IgD-negative memory B cell (primary cell): ENCODE results near the gene FAM107A. TPM values are rescaled to one million over a fixed set of nuclear protein-coding genes. Genes with fewer than 3 reads are reported as not detected.
A peak's percentile ranks its signal among the peaks of the same experiment; 100 is the strongest.

Source experiments
- H3K27ac Mint-ChIP-seq, 3 donors: one replicate each; pipeline ENCODE4 v1.8.0; 2020 to 2022; ENCODE audit warnings: mild to moderate bottlenecking in 3 of 3, mixed read lengths in 3 of 3, moderate library complexity in 1 of 3
- H3K27me3 Mint-ChIP-seq: one replicate; pipeline ENCODE4 v1.8.0; 2021; ENCODE audit warnings: mixed read lengths
- H3K36me3 Mint-ChIP-seq: one replicate; pipeline ENCODE4 v1.8.0; 2020; ENCODE audit warnings: mild to moderate bottlenecking, mixed read lengths
- H3K4me1 Mint-ChIP-seq, 3 donors: one replicate each; pipeline ENCODE4 v1.8.0; 2020 to 2022; ENCODE audit warnings: mixed read lengths in 3 of 3, mild to moderate bottlenecking in 1 of 3
- H3K4me3 Mint-ChIP-seq, 4 donors: one replicate each; pipeline ENCODE4 v1.8.0; 2020 to 2022; ENCODE audit warnings: mild to moderate bottlenecking in 4 of 4, mixed read lengths in 4 of 4, moderate library complexity in 3 of 4
- H3K9me3 Mint-ChIP-seq, 3 donors: one replicate each; pipeline ENCODE4 v1.8.0; 2020 to 2021; ENCODE audit warnings: mixed read lengths in 3 of 3, mild to moderate bottlenecking in 1 of 3
- polyA plus RNA-seq: library from polyadenylated mRNA; unstranded; fragments of 300-500 nt; fragmentation: Illumina TruSeq; gene quantifications from one replicate; pipeline ENCODE4 v1.2.3, GENCODE V29; 2021

FAM107A gene
- polyA plus RNA-seq, 1 donor from 2014 or later: not detected

GRCh38 chr3:58540176-58540858, 36.9 kb downstream of the FAM107A start:
- no peaks in the 10 kb centered on the region for H3K9me3 Mint-ChIP-seq
- H3K4me3 Mint-ChIP-seq: no peak overlapping the region
- H3K27ac Mint-ChIP-seq: no peak overlapping the region
- H3K4me1 Mint-ChIP-seq: no peaks in the 10 kb centered on the region
- H3K36me3 Mint-ChIP-seq: peaks cover 1% of the 10 kb centered on the region
- H3K27me3 Mint-ChIP-seq: peaks cover 4% of the 10 kb centered on the region

DNA sequence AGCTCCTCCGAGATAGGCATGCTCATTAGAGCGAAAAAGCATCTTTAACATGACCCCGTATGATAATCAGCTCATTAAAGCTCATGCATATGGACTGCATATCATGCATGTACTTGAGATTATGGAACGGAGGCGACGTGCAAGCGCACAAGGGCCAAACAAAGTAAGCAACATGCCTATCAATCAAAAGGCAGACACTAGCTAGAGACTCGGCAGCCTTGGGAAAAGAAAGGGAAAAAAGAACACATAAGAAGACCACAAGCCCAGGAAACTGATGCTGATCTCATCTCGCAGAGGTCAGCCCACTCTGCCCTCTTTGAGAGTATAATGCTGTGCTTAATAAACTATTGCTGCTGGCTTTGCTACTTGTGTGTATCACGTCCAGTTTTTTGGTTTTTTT, 37.6 kb downstream of the FAM107A start:
- Mint-ChIP-seq H3K4me3 (no peak overlapping the region), H3K4me1 (no peaks in the 10 kb centered on the region), H3K9me3 (no peaks in the 10 kb centered on the region), H3K36me3 (peaks cover 1% of the 10 kb centered on the region), H3K27me3 (peaks cover 4% of the 10 kb centered on the region), H3K27ac (no peak overlapping the region)

DNA sequence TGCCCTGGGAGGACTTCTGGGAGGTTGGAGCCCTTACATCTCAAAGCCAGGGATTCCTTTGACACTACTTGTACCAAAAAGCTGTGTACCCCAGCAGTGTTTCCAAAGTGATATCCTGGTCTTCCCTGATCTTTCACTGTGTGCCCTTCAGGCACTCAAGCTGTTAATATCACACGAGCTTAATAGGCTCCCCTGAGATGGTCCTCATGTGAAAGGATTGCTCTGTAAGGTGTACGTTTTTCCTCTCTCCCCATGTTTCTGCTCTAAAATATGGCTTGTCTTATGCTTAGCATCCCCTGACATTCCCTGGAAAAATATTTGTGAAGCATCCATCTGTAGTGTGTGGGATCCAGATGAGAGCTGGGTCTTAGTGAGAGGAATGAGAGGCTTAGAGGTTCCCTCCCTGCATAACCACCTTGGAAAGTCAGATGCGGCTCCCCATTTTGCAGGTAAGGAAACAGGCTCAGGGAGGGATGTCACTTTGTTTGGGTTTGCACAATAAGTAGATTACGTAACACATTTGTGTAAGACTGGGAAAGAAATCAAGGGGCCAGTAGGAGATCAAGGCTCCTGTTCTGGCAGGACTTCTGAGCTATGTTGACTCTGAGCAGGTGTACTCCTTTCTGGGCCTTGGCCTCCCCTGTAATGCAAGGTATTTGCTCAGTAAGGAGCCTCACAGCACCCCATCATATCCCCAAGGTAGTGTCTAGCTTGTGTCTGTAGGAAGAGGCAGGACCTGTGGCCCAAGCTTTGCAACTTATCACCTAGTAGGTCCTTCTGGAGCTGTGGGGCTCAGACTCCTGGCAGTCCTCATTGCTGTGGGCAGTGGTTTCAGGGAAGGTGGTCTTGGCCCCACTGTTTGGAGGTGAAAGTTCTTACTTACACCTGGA, 39.5 kb downstream of the FAM107A start:
- Mint-ChIP-seq H3K4me1 (peaks cover 3% of the 10 kb centered on the region in 3 donors), H3K9me3 (no peaks in the 10 kb centered on the region), H3K27me3 (peaks cover 1% of the 10 kb centered on the region), H3K4me3 (no peak overlapping the region), H3K36me3 (peaks cover 1% of the 10 kb centered on the region), H3K27ac (no peak overlapping the region)

DNA sequence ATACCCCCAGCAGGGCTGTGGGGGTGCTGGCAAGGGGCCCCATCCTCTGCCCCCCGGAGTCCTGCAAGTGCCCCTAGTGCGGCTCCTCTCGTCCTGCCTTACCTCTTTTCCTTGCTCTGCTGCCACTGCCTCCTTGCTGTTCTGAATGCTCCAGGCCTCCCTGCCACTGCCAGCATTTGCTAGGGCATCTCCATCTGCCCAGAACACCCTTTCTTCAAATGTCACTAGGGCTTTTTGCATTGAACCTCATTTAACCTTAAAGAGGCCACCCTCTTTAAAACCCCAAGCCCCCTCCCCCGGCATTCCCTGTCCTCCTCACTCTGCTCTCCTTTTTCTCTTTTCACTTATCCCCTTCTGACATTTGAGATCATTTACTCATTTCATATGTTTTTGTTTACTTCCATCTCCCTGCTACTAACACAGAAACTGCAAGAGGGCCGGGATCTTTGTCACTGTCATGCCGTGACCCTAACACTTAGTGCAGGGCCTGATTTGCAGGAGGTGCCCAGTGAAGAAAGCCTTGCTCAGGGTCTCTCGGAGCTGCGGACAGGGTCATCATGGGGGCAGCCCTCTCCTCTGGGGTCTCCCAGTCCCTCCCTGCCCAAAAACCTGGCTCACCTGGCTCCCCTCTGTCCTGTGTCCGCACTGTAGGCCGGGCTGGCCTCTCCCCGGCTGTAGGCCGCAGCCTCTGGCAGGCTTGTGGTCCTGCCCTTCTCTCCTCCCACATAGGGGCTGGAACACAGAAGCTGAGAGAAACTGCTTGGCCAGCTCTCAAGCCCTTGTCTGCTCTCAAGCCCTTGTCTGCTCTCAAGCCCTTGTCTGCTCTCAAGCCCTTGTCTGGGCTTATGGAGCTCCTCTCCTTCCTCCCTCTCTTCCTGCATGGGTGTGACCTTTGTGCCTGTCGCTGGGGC, 40.4 kb downstream of the FAM107A start, which contains the start of gene ACOX2:
TSS of gene ACOX2 (minus strand) at position 690 of the 911 bp plus-strand sequence. CDS start 2,084 bp downstream, outside the sequence.
- Mint-ChIP-seq H3K9me3 (no peaks in the 10 kb centered on the region), H3K36me3 (peaks cover 1% of the 10 kb centered on the region), H3K27me3 (peaks cover 1% of the 10 kb centered on the region), H3K4me1 (peaks cover 4 to 5% (median 5%) of the 10 kb centered on the region in 3 donors), H3K4me3 (no peak within 1 kb of the TSS), H3K27ac (no peak within 1 kb of the TSS)

DNA sequence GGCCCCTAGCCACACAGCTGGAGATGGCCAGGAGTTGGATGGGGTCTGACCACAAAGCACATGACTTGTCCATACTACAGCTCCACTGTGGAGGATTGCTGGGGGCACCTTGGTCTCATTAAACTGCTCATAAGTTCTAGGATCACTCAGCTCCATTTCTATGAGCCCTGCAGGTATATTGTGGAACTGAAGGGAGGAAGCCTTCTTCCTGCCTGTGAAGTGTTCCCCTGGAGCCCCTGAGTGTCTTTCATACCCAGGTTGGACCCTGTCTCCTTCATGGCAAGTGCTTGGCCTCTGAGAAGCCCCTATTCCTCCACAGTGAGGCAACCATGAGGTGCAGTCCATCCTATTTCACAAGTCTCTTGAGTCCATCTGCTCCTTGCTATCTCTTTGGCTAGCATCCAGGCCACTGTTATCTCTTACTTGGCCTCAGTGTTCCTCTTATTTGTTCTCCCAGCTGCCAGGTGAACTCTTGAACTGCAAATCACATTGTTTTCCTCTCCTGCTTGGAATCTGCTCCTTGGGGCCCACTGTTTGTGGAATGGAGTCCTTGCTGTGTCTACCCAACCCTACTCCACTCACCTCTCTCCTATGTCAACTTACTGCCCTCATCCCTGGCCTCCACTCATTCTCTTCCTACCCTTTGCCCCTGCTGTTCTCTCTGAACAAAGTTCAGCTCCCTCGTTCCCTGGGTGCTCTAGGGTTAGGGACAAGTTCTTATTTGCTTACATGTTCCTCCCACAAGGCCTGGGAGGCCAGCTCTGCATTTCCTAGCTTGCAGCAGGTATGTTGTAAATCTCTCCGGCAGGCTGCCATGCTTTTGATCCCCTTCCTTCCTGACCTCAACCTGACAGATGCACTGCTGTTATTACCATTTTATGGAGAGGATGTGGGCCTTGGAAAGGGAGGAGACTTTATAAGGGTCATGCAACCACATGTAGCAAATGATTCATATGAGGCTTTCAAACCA, 41.4 kb downstream of the FAM107A start:
- Mint-ChIP-seq H3K9me3 (no peaks in the 10 kb centered on the region), H3K36me3 (peaks cover 1% of the 10 kb centered on the region), H3K27me3 (peaks cover 1% of the 10 kb centered on the region), H3K4me3 (no peak overlapping the region), H3K4me1 (peaks cover 4 to 5% (median 5%) of the 10 kb centered on the region in 3 donors), H3K27ac (no peak overlapping the region)

DNA sequence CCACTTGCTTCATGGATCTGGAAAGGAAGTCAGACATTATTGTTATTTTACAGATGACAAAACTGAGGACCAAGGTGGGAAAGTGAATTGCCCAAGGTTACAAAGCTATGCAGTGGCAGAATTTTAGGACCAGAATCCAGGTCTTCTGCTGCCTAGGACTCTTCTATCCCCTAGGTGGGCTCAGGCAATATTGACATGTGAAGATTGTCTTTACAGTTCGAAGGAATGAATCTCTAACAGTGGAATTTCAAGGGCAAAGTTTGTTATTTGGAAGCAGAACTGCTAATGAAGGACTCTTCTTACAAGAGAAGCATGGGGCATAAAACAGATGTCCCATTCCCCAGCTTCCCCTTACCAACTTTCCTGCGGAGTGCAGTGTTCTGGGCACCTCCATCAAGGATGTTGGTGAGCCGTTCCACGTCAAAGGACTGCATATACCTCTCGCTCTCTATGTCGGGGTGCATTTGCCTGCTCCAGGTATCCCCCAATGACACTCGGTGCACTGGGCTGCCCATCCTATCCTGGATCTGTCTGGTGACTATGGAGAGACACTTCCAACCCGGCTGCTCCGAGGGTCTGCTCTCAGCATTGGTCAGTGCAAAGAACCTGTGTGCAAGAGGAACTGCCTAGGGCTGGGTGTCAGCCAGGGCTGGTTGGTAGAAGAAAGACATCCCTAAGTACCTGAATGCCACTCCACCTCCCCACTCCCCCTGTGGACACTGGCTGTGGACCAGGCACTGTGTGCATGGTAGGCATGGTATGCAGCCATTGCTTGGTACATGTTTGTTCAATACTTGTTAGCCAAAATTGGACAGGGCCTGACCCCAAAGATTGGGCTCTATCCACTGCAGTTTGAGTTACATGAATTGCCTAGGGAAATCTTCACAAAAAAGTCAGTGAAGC, 42.3 kb downstream of the FAM107A start:
- H3K27me3 Mint-ChIP-seq: peaks cover 1% of the 10 kb centered on the region
- H3K4me1 Mint-ChIP-seq: peaks cover 4 to 5% (median 5%) of the 10 kb centered on the region in 3 donors
- H3K36me3 Mint-ChIP-seq: peaks cover 1% of the 10 kb centered on the region
- H3K4me3 Mint-ChIP-seq: no peak overlapping the region
- H3K27ac Mint-ChIP-seq: no peak overlapping the region
- no peaks in the 10 kb centered on the region for H3K9me3 Mint-ChIP-seq

- Mint-ChIP-seq H3K36me3 (peaks cover 1% of the 10 kb centered on the region), H3K9me3 (no peaks in the 10 kb centered on the region), H3K4me3 (no peak overlapping the region), H3K27ac (peak overlapping the region in 1 of 3 donors; percentile 46), H3K4me1 (peaks cover 4 to 5% (median 5%) of the 10 kb centered on the region in 3 donors), H3K27me3 (no peaks in the 10 kb centered on the region)
Measured at GRCh38 chr3:58532794-58533220, 44.4 kb downstream of the FAM107A start.

DNA sequence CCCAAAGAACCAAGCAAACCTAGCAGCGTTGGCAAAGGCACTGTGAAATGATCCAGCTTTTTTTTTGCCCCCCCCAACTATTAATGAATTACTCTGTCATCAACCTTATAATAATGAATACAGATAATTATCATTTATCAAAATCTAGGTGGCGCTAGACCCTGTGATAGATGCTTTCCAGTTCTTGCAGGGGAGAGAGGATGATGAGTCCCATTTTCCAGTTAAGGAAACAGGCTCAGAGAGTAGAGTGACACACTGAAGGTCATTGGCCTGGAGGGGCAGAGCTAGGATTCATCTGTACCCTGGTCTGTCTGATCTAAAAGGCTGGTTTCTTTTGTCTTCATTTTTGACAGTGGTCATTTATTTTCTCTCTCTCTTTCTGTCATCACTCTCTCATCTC, 45.2 kb downstream of the FAM107A start:
- Mint-ChIP-seq H3K27me3 (no peaks in the 10 kb centered on the region), H3K27ac (no peak overlapping the region), H3K4me3 (no peak overlapping the region), H3K36me3 (peaks cover 1% of the 10 kb centered on the region), H3K4me1 (peaks cover 4 to 5% (median 5%) of the 10 kb centered on the region in 3 donors), H3K9me3 (no peaks in the 10 kb centered on the region)

DNA sequence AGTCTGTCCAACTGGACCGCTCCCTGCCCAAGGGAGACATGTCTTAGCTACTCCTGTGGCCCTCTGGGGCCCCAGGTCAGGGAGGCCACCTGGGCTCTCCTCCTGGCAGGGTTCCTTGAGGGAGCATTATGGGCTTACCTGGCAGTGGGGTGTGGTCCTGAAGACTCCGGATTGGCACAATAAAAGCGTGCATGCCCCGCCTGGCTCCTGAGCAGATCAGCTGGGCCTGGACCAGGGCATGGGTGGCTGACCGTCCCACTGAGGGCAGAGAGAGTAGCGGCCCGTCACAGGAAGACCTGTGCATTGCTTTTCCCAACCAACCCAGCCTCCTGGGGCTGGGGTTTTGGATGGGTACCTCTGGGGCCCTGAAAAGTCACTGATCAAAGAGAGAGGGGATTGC, 45.6 kb downstream of the FAM107A start:
- Mint-ChIP-seq H3K9me3 (no peaks in the 10 kb centered on the region), H3K4me3 (no peak overlapping the region), H3K27me3 (no peaks in the 10 kb centered on the region), H3K36me3 (peaks cover 1% of the 10 kb centered on the region), H3K27ac (no peak overlapping the region), H3K4me1 (peaks cover 4 to 5% (median 5%) of the 10 kb centered on the region in 3 donors)

DNA sequence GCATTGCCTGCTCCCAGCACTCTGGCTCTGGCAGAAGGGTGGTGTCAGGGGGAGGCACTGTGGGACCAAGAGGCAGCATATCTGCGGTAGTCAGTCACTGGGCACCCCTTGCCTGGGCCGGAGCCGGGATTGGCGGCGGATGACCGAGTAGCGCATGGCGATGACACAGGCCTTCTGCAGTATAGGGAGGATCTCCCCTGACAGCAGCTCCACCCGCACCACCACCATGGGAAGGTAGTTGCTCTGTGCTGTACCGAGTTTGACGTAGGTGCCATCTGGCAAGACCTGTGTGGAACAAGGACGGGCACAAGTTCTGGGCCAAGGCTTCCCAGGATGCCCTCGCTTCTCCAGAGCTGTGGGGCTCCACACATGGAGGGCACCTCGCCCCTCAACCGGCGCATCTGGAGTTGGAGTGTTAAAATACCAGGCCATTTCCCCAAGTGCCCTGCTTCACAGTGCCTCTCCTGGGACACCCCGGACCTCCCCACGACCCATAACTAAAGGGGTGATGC, 46.8 kb downstream of the FAM107A start:
- H3K4me1 Mint-ChIP-seq: peaks cover 4 to 5% (median 5%) of the 10 kb centered on the region in 3 donors
- H3K27ac Mint-ChIP-seq: no peak overlapping the region
- no peaks in the 10 kb centered on the region for H3K9me3 Mint-ChIP-seq
- H3K27me3 Mint-ChIP-seq: no peaks in the 10 kb centered on the region
- no peak overlapping the region for H3K4me3 Mint-ChIP-seq
- H3K36me3 Mint-ChIP-seq: no peaks in the 10 kb centered on the region

DNA sequence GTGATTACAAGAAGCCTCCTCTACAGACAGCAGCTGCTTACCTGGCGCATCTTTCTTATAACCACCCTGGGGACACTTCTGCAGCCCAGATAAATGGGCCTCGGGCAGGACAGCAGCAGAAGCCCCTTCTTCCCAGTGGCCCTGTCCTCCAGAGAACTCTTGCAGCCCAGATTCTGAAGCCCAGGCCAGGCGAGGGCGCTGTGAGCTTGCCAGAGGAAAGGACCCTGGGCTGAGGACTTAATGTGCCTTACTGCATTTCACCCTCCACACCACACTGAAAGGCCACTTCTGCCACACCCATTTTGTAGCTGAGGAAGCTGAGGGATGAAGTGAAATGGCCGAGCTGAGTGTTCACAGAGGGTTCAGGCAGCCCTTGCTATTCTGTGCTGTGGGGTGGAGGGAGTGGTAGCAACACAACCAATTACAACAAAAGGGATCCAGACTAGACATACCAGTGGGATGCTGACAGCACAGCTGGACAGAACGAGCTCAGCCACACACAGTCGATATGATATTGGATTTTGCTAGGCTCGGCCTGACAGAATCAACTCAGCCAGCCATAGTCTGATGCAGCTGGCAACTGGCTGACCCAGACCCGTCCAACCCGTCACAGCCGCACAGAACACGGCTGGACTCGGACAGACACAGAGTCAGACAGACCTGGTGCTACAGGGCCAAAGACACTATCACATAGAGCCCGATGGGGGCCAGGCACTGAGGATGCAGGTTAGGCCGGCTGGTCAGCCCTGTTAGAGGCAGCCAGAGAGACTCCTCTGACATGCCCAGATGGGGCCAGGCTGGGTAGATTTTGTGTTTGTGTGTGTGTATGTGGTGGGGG, 47.5 kb downstream of the FAM107A start:
- no peaks in the 10 kb centered on the region for H3K27me3 Mint-ChIP-seq
- H3K4me3 Mint-ChIP-seq: no peak overlapping the region
- peak overlapping the region in 1 of 3 donors; percentile 57 for H3K27ac Mint-ChIP-seq
- peaks cover 4 to 5% (median 5%) of the 10 kb centered on the region in 3 donors for H3K4me1 Mint-ChIP-seq
- H3K36me3 Mint-ChIP-seq: no peaks in the 10 kb centered on the region
- no peaks in the 10 kb centered on the region for H3K9me3 Mint-ChIP-seq

DNA sequence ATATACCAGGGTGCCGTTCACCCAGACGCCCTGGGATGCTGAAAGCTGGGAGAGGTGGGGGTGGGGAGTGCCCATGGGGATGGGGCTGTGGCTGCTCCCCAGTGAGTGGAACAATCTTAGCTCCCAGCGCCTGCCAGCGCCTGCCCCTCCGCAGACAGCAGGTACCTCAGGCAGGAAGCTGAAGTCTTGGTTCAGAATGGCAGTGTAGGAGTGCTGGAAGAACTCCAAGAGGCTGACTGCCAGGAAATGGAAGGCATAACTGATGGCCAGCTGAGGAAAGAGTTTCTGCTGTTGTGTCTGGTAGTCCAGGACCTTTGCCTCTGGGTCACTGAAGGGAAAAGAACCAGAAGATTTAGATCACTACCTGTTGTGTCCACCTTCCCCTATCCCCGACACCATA, 48.6 kb downstream of the FAM107A start:
- Mint-ChIP-seq H3K27ac (no peak overlapping the region), H3K9me3 (no peaks in the 10 kb centered on the region), H3K36me3 (no peaks in the 10 kb centered on the region), H3K4me3 (no peak overlapping the region), H3K27me3 (no peaks in the 10 kb centered on the region), H3K4me1 (peaks cover 4 to 5% (median 5%) of the 10 kb centered on the region in 3 donors)
